Measurements from ENCODE around the gene MAPRE3. TPM values are rescaled to one million over a fixed set of nuclear protein-coding genes. Genes with fewer than 3 reads are reported as not detected.
A peak's percentile ranks its signal among the peaks of the same experiment; 100 is the strongest.

Gene MAPRE3
- polyA plus RNA-seq, 4 donors: 11.2 to 16.6 (median 13.6) TPM

DNA sequence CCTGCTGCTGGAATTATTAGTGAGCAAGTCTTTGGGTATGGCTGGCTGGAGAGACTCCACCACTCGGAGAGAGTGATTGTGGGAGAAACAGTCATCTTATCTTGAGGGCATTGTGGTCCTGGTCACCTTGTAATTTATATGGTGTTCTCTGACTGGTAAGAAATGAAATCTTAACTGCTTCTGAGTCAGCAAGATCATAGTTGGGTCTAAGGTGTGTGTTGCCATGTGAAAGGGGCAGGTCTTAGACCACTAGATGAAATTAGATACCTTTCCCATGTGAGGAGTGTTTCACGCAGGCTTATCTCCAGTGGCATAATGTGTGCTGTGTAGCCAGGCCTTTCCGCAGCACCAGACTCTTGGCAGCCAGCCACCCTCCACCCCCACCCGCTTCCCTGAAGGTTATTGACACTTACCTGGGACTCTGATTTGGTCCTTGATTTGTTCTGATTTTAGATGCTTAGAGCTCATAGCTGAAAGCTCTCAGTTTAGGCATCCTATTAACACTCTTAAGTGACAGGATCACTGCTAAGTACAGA, 7.7 kb downstream of the MAPRE3 start:
- peak in 1 of 4 donors; percentile 3 for DNase-seq (ENCODE audit: low read depth in 4 of 4, low spot score in 2 of 4)

DNA sequence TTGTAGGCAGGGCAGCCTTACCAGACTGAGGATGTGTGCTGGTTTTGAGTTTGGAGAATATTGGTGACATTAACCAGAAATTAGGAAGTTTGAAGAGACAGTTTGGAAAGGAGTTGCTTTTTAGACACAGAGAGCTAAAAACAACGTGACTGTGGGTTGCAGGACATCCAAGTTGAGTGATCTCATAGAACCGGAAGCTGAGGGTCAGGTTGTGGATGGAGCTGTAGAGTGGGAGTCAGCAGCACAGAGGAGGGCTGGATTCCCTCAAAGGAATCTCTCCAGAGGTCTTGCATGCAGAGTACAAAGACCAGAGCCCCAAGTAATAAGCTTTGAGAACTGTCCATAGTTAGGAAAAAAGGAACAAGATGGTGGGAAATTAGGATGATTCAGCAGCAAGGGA, 9.3 kb downstream of the MAPRE3 start:
- DNase-seq (ENCODE audit: low read depth in 4 of 4, low spot score in 2 of 4): no peak

DNA sequence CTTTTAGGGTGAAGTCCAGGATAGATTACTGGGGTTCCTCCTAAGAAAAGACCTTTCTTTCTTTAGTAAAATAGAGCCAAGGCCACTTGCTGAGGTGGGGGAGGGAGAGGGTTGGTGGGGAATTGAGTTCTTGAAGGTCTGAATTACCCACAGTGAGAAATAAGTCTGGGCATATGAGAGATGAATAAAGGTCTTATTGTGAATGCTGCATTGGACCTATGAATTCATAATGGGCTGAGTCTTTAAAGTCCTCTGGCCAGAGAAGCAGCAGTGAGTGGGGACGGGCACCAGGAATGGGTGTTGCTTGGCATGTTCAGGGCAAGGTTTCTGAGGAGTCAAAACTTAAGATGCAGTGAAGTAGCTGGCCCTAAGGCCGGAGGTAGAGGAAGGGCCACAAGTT, 10.5 kb downstream of the MAPRE3 start:
- DNase-seq (ENCODE audit: low read depth in 4 of 4, low spot score in 2 of 4): no peak

DNA sequence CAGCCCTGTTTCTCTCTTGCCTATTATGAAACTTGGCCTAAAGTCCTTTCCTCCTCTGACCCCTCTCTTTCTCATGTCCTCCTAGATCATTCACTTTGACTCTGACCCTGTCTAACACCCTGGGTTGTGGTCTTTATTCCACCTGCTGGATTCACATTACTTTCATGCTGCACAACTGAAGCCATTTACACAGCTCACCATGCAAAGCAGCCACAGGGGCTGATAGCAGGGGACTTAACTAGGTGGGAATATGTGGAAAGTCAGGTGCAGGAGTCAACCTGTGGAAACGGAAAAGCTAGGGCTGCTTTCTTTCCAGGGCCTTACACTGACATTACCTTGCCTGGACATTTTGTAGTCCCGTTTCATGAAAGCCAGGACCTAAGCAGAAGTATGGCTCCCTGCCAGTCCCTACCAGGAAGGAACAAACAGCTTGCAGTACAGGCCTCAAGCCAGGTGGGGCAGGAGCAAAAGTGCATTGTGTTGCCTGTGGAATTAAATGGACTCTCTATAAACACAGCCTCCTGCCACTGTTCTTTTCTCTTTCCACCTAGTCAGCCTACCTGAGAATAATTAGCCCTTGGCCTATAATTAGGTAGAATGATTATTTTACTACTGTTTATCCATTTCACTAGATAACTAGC, 11.8 kb downstream of the MAPRE3 start:
- DNase-seq (ENCODE audit: low read depth in 4 of 4, low spot score in 2 of 4): peak in 1 of 4 donors; percentile 9

DNA sequence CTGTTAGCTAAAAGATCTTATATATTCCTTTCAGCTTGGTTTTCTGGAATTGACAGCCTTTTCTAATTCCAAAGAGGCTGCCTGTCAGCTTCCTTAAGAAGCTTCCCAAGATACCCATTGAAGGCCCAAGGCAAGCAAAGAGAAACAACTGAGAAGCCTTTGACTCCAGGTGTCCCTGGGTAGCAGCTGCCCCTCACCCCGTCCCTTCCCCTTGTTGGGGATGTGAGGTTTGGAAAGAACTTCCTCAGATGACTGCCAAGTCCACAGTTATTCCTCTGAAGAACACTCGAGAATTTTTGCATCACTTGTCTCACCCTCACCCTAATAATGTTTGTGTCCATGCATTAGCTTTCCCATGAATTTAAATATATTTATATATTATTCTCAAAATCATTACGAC, 13.3 kb downstream of the MAPRE3 start:
- no peak for DNase-seq (ENCODE audit: low read depth in 4 of 4, low spot score in 2 of 4)

DNA sequence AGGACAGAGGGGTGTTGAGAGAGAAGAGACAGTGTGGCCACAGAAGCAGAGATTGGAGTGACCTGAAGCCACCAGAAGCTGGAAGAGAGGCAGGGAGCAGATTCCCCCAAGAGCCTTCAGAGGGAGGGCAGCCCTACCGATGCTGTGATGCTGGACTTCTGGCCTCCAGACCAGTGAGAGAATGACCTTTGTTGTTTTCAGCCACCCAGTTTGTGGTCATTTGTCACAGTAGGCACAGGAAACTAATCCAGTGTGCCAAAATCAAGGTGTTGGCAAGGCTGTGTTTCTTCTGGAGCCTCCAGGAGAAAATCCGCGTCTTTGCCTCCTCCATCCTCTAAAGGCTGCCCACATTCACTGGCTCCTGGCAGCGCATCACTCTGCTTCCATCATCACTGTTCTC, 15.4 kb downstream of the MAPRE3 start:
- DNase-seq (ENCODE audit: low read depth in 4 of 4, low spot score in 2 of 4): no peak

DNA sequence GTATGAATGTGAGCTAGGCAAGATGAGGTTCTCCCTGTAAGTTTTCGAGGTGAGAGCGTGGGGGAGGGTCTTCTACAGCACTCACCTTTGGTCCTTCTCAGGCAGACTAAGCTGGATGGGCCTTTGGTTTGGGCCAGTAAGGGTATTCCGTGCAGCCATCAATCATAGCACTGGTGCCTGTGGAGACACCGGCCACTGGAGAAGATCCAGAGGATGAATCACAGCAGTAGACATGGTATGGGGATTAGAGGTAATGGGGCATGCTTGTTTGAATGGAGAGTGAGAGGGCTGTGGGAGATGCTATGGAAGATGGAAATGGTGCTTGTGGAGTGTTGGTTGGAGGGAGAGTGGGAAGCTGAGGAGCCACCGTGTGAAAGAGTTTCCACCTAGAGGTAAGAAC, 16.1 kb downstream of the MAPRE3 start:
- no peak for DNase-seq (ENCODE audit: low read depth in 4 of 4, low spot score in 2 of 4)

DNA sequence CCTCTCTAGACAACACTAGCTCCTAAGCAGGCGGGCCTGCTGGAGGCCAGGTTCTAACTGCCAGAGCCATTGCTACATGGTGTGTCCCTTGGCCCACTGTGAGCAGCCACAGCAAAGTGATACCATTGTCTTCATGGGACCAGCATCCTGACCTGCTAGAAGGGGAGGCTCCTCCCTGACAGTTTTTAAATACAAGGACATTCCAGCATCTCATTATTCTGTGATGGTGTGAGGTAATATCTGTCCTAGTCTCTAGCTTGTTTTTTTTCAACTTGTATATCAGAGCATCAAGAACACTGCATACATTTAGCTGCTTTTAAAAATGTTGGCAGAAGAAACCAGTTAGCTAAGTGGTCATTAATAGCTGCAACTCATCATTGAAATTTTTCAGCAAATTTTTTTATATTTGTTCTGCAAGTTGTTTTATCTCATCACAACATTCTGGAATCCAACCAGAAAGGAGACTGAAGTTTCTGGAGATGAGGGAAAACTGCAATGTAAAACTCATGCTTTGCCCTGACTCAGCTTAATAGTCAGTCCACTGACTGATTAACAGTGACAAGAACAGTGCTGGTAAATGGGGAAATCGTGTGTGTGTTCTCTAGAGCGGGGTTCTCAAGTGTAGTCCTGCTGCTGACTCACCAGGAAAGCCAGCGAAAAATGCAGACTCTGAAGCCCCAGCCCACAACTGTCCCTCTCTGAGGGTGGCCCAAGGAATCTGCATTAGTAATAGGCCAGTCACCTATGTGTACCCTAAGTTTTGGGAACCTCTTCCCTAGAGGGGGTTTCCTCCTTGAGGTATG, 17.8 kb downstream of the MAPRE3 start:
- DNase-seq (ENCODE audit: low read depth in 4 of 4, low spot score in 2 of 4): no peak

DNA sequence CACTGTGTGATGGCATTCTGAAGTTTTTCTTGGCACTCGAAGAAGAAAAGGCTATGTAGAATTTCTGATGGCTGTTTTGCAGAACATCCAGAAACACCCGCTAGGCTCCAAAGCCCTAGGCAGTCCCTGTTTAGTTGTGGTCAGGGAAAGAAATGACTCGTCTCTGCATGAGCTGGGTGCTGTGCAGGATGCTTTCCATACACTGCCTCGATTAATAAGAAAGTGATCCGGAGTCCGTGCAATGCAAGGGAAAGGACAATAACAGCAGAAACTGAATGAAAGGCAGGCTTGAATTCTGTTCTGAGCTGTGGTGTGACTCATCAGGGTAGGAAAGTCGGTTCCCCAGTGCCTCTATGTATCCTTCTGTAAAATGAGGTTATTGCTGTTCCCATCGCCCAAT, 18.7 kb downstream of the MAPRE3 start:
- DNase-seq (ENCODE audit: low read depth in 4 of 4, low spot score in 2 of 4): no peak

DNA sequence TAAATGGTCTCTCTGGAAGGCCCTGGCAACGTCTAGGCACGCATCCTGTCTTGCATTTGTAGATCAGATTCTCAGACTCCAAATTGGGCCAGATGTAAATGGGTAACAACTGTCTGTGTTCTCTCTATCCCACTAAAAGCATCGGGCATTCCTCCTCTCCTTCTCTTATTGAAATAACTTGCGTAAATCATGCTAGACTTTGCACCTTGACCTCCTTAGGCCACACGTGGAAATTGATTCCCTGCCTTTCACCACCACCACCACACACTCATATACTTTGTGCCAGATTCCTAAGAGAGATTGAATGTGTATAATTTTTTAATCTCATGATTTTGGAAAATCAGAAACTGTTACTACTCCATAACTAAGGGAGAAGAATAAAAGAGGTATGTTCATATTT, 21.3 kb downstream of the MAPRE3 start:
- DNase-seq (ENCODE audit: low read depth in 4 of 4, low spot score in 2 of 4): no peak

DNA sequence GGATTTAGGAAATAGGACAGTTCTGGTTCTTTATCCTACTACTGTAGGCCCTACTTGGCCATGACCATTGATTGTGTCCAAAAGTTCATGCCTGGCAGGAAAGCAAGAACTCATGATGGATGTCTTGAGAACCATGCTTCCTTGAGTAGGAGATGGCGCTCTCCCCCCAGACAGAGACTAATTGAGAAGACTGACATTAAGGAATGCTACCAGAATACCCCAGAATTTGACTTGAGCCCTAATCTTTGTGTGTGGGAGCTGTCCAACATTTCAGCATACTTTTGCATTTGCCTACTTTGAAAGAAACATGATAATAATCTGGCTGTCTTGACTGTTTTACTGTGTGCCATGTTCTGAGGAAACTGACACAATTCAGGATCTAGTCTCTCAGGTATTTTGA, 23.3 kb downstream of the MAPRE3 start:
- peak in 1 of 4 donors; percentile 3 for DNase-seq (ENCODE audit: low read depth in 4 of 4, low spot score in 2 of 4)

DNA sequence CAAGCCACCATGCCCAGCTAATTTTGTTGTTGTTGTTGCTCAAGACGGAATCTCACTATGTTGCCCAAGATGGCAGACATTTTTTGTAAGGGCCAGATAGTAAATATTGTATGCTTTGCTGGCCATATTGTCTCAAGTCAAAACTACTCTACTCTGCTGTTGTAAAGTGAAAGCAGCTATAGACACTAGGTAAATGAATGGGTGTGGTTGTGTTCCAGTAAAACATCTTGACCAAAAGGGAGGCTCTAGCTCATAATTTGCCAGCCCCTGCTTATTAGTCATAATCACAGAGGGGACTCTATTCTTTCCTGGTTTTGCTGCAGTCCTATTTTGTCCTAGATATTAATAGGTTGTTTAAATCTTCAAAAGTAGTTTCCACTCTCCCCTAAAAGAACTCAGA, 24.5 kb downstream of the MAPRE3 start:
- no peak for DNase-seq (ENCODE audit: low read depth in 4 of 4, low spot score in 2 of 4)

DNA sequence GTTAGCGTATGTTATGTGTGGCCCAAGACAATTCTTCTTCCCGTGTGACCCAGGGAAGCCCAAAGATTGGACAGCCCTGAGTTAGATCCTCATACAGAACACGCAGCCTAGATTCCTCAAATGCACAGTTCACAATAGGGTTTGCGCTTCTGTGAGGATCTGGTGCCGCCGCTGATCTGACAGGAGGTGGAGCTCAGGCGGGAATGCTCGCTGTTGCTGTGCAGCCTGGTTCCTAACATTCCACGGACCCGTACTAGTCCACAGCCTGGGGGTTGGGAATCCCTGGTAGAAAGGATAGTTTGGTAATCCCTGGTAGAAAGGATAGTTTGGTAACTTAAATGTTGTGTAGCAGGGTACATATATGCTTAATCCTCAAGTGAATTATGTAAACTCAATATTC, 27.0 kb downstream of the MAPRE3 start:
- no peak for DNase-seq (ENCODE audit: low read depth in 4 of 4, low spot score in 2 of 4)

DNA sequence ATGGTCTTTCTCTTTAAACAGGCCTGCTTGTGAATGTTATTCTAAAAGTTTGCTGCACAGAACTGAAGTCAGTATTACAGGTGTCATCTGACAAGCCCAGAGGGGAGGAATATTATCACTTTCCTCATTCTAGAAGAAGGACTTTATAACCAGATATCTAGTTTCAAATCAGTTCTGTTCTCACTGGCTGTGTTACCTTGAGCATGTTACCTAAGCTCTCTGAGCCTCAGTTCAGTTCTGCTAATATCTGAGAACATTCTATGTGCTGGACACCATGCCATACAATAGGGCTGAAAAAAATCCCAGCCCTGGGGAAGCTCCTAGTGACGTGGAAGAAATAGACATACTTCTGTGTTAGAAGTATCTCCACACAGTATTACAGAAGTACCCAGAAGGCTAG, 27.9 kb downstream of the MAPRE3 start:
- no peak for DNase-seq (ENCODE audit: low read depth in 4 of 4, low spot score in 2 of 4)

DNA sequence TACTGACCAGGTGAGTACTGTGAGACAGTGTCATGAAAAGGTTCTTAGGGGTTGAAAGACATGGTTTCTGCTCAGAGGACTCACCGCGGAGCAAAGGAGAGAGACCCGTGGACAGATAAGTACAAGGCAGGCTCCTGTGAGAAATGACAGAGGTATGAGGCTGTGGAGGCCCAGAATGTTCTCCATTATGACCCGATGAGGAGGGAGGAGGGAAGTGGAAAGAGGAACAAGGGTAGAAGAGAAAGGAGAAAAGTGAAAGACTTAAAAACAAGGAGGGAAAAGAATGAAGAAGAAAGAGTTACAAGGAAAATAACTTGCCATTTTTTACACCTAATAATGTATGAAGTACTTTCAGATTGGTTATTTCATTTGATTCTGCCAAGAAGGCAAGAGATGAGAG, 29.8 kb downstream of the MAPRE3 start:
- no peak for DNase-seq (ENCODE audit: low read depth in 4 of 4, low spot score in 2 of 4)

DNA sequence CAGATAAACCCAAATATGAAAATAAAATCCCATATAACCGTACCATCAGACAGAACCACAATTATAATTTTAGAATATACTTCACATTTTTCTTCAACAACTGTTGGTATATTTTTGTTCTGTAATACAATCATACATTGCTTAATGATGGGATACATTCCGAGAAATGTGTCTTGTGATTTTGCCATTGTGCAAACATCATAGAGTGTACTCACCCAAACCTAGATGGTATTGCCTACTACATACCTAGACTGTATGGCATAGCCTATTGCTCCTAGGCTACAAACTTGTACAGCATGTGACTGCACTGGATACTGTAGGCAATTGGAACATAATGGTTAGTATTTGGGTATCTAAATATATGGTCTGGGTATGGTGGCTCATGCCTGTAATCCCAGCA, 30.6 kb downstream of the MAPRE3 start:
- no peak for DNase-seq (ENCODE audit: low read depth in 4 of 4, low spot score in 2 of 4)

DNA sequence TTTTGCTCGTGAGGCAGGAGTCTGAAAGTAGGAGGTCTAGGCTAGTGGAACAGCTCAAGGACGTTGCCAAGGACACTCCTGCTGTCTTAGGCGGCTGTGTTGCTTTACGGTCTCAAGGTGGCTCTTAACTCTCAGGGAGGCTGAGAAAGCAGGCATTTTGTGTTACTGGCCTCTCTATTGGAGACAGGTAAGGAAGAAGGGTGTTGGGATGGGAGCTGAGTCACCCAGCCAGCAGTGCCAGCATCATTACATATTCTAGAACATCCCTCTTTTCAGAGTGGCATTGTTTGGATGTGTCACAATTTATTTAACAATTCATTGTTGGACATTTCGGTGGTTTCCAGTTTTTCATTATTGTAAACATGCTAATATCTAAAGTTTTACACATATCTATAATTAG, 31.5 kb downstream of the MAPRE3 start:
- DNase-seq (ENCODE audit: low read depth in 4 of 4, low spot score in 2 of 4): no peak

DNA sequence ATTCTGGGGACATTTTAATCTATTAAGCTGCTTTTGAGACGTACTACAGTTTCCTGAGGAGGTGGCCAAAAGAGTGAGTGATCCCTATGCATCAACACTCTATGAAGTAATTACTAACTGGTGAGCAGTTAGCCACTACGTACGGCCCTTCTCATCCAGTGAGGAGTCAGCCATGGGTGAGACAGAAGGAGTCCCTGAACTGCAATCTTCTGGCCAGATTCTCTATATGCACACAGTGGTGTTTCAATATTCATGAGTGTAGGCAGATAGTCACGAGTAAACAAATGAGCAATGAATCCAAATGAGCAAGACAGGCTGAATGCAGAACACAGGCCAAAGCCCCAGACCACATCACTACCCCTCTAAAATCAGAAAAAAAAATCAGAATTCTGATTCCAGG, 32.6 kb downstream of the MAPRE3 start:
- DNase-seq (ENCODE audit: low read depth in 4 of 4, low spot score in 2 of 4): no peak

DNA sequence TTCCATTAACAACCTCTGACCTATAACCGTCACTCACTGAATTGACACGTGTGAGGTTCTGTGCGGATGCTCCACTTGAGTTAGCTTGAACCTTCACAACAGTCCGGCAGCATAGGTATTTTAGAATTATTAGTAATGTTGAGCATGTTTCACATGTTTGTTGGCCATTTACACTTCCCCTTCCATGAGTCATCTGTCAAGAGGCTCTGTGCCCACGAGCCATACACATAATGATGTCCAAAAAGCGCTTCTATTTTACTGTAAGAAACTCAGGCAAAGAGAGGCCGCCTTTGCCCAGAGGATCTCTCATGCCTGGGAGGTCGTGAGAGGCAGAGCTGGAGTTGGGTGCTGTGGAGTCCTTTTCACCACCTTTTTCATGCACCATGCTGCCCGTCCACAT, 33.4 kb downstream of the MAPRE3 start:
- DNase-seq (ENCODE audit: low read depth in 4 of 4, low spot score in 2 of 4): no peak

DNA sequence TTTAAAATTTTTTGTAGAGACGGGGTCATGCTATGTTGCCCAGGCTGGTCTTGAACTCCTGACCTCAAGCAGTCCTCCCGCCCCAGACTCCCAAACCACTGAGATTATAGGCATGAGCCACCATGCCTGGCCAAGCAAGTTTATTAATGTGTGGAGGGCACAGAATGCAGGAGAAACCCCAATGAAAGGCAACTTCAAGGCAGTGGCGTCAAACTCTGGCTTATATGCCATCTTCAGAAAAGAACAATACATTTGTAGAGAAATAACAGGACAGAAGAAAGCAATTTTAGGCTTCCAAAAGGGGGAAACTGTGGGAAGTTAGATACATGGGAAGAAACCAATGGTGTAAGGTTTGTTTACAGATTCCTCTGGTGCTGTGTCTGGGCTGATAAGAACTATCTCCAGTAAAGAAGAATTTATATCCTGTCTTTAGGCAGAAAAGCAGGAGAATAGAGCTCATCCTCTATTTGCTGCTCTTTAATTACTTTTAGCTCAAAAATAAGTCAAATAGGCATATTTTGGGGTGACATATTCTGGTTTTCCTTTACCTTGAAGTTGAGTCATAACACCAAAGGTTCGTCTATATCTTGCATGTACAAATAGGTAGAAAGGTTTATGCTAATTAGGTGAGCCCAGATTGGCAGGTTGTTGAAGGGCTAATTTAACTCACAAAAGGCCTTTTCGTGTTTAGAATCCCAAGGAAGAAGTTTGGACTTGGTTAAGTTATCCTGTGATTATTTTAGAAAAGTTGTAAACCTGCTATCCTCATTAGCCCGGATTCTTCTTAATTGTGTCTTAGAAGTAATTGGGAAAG, 36.4 kb downstream of the MAPRE3 start:
- no peak for DNase-seq (ENCODE audit: low read depth in 4 of 4, low spot score in 2 of 4)
